NCI-H2196 (cell line): ENCODE measurements around the gene ACADSB.
A peak's percentile ranks its signal among the peaks of the same experiment; 100 is the strongest.

ENCODE experiments used
- DNase-seq: peaks from one replicate; lab custom pipeline; 2025; ENCODE audit not compliant: unreplicated experiment; lab: John Stamatoyannopoulos, UW

Gene ACADSB

DNA sequence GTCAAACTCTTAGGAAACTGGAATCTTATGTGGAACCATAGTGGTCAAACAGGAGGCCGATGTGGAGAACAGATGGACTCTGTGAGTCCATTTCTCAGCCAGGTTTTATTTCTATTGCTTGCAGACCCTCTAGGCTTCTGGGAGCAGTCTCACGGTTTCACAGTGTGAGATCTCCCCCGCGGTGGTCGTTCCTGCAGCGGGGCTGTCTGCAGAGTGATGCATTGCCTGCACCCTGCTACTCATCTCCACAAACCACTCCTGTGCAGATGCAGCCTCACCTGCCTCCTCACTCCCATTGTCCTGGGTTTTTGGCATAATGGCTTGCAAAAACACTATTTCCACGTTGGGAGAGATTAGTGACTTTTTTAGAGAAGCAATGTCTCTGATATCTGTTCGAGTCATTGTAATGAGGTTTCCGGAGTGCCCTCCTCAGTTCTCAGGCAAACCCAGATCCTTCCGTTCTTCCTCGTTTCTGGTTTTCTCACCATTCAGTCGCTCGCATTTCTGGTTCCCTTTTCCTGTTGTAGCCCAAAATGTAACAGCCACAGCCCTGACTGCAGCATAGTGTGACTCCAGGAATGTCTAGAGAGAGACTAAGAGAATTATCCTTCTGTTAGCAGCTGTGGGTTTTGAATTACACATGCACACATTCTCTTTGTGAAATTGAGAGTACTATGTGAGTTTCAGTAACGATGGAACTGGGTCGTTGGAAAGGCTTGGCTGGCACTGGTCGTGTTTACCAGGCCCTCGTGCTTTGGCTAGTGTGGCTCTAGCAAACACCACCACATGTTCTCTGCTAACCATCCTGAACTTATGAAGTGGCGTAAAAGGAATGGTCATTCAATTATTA lies 30.2 kb downstream of the ACADSB start:
- DNase-seq = no peak

DNA sequence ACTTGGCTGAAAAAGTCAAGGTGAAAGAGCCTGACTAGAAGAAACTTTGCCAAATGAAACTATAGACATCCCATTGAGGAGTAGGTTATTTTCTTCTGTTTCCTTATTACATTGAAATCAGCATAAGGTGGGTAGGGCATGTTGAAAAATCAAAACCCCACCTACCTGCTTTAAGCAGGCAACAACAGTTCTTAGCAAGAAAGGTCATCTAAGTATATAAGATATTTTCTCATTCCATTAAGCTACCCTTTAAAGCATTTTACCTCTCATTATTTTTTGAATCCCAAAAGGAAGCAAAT lies 30.8 kb downstream of the ACADSB start:
- no peak for DNase-seq

DNA sequence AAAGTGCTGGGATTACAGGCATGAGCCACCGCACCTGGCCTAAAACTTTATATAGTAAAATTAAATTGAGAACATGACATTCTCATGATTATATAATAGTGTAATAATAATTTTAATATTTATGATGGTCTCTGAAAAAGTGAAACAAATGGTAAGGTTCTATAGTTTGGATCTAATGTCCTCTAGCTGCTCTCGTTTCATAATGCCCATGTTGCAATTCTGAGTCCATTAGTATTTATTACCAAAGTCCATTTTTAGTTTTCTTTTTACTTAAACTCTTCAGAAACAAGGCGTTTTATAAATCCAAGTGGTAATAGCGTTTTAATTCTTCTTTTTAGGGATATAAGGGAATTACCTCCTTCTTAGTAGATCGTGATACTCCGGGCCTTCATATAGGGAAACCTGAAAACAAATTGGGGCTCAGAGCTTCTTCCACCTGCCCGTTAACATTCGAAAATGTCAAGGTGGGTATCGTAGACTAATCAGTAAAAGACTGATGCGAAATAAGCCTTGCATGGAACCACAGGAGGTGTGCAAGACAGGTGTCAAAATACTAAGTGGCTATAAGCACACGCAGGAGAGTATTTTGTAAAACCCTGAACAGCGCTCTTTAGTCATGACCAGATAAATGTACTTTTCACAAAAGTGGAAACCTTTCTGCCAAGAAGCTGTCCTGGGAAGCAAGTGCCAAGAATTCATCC lies 34.1 kb downstream of the ACADSB start:
- no peak for DNase-seq

DNA sequence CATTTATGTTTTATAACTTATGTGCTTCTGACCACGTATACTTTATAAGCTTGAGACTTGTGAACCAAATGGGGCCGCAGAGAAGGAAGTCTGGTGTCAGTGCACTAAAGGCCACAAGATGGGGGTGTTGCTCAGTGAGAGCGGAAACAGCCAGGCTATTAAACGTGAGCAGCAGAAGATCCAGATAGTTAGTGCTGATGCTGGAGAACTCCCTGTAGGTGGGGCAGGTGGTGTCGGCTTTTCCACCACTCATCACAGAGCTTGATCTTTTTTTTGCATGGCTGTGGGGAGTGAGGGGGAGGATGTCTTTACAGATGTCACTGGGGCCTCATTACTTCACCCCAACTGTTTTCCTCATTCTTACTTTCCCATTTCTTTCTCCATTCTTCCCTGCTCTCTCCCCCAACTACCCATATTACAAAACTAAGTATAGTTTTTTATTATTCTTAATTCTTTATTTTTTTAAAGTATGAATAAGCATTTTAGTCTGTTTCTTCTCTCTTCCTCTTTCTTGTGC lies 34.7 kb downstream of the ACADSB start:
- peak; percentile 56 for DNase-seq

DNA sequence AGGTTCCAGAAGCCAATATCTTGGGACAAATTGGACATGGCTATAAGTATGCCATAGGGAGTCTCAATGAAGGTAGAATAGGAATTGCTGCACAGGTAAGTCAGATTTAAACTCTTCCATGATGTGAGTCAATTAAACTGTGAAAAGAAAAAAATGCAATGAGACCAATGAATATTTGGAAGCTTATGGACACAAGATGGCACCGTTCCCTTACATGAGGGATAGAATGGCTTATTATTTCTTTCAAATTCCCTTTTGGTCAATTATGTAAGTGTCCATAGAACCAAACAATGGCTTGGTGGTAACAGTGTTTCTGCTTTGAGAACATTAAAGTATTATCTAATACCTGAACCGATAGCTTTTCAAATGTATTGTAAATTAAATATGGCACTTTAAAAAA lies 35.6 kb downstream of the ACADSB start:
- peak; percentile 46 for DNase-seq

DNA sequence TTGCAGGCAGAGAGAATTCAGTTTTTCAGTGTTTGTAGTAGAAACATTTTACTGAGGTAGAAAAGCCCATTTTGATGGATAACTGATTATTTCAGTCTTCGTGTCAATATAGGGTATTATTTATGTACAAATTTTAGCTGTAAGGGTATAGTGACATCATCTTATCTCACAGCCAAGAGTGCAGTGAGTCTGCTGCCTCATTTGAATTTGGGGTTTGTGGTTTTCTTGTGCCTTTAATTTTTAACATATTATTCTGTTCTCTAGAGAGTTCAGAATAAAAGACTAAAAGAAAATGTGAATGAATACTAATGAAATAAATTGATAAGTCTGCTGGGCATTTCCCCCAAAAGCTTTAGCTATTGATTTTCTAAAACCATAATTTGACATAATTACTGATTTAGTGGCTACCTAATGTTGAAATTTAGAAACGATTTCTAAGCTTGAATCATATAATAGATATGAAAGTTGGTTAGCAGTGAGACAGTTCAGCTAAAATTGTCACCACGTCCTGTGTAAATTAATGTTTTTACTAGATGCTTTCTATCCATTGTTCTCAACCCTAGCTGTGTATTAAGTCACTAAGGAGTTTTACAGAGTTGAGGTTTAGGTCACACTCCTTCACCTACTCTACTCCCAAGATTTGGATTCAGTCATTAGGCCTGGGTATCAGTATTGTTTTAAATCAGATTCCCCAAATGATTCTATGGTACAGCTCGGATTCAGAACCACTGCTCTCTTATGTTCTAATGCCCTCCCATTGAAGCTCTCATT lies 37.3 kb downstream of the ACADSB start:
- no peak for DNase-seq

DNA sequence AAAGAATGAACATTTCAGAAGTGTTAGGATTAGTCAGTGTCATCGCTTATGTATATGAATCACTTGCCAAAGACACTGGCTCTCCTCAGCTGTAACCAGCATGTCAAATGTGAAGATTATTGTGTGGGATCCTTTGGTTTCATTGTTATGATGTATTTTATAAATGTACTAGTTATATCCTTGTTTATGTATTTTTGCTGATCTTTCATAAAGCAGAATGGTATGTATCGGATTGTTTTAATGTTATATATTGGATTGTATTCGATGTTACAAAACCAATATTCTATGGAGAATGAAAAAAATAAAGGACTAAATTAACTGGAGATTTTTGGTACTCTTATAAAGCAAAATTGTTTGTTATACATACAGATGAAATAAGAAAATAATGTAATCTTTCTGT lies 49.2 kb downstream of the ACADSB start:
- no peak for DNase-seq

DNA sequence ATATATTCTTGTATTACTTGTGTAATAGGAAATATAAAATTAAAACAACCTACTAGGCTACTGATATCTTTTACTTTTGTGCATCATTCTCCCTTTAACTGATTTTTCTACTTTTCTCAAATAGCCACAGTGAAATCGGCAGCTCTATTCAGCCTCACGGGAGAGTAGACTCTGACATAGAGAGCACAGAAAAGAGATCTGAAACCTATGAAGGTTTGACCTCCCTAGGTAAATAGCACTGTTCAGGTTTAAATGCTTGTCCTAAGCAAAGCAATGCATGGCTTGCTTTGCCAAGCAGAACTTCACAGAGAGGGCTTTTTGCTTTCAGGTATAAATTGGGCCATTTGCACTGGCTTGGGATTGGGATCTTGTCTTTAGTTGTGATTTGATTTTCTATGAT lies 53.1 kb downstream of the ACADSB start:
- no peak for DNase-seq

DNA sequence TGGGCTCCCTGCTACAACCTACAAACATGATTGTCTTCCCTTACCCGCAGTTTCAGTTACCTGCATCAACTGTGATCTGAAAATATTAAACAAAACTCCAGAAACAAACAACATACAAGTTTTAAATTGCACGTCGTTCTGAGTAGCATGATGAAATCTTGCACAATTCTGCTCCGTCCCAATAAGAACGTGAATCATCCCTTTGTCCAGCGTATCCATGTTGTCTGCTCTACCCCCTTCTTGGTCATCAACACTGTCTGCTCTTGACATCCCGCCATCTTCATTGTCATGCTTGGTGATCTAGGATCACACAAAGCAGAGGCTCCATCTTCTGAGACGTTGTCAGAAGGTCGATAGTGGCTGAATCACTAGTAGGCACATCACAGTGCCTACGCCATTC lies 53.9 kb downstream of the ACADSB start:
- no peak for DNase-seq

DNA sequence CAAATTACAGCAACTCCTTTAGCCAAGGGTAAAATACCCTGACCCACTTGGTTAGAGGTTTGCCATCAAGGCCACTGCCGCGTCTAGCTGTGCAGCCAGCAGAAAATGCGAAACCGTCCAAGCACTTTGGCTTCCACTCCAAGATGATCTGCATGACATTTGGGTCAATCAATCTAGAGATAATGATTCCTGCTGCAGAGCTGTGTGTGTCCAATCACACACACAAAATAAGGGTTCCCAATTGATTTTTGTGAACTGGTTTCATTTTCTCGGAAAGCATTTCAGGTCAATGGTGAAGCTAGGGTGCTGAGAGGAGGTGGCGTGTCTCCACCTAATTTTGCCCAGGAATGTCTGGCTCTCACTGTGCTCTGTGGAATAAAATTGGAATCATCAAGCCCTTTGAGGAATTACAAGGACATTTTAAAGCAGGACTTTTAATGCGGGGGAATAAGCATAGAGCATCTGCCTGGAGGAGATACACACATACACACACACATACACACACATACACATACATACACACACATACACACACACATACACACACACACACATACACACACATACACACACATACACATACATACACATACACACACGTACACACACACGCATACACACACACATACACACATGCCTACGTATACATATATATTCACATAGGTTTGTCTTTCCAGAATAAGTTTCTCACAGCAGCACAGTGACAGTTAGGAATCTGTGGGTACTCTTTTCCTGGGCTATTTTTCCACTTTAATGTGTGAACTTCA lies 59.5 kb downstream of the ACADSB start:
- DNase-seq = no peak

DNA sequence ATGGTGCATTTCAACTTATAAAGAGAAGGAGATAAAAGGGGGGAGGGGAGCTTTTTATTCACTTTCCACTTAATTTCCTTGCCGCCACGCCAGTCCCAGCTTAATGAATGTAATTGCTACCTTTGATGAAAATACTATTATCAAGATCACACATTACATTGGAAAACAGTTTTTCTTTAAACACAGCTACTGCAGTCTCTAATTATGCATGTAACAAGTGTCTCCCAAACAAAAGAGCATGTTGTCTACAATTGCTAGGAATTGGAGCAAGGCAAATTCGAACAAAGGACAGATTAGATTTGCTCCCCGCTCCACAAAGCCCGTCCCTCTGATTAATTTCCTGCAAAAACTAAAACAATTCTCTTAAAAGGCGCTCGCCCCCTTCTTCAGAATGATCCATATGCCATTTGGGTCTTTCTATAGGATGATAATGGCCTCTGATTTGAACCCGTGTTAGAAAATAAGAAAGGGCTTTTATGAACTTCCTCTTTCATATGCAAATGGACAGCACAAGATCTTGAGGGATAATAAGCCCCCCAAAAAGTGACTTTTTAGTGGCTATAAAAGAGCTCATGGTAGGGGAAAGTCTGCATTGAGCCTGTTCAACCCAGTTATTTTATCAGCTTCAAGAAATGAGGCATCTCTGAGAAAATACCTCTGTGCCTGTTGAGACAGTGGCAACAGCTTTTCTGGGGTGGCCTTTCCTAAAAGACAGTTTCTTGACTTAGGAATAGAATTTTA lies 60.6 kb downstream of the ACADSB start:
- DNase-seq = no peak

DNA sequence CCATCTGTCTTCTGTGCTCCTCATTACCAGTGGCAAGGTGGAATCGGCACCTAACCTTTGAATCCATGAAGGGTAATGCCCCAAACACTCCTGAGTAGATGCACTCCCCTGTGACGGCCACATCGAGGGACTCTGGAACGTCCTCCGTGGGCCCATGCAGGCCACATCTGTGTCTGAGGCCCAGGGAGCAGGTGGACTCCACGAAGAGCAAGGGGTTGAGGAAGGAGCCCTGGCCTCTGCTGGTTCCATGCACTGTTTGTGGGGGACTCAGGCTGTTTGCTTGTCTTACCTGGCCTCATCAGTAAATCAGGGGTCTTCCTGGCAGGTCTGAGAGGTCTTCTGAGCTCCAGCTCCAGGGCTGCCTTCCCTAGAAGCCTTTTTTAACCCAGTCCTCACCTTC lies 64.4 kb downstream of the ACADSB start:
- no peak for DNase-seq

DNA sequence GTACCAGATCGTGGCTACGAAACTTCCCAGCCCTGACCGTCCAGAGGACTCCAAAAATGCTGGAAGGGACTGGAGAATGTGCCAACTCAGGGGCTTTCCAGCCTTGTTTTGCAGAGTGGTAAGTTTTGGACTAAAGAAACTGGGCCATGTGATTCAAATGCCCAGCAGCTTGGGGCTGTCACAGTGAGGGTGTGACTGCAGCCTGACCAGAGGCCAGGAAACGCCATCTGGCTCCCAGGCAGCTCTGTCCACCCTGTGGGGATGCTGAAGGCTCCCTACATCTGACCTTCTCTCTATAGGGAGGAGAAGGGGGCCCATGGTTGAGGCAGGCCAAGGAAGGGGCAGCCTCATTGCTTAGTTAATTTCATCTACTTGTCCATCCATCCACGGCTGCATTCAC lies 65.4 kb downstream of the ACADSB start:
- no peak for DNase-seq

DNA sequence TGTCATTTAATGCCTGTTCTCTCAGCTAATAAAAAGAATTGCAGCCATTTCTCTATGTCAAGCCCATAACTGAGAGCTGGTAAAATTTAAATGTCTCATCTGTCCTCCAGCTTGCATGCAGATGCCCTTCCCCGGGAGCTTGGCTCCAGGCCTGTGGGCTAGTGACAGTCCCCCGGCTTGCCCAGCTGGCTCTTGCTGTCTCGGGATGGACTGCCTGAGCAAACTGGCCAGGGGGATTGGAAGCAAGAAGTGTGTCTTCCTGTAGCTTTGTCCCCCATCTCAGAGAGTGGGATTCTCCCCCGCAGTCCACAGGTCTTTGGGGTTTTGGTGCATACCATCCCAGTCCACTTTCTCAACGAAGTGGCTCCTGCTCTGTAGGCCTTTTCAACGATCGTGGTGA lies 73.1 kb downstream of the ACADSB start:
- no peak for DNase-seq

DNA sequence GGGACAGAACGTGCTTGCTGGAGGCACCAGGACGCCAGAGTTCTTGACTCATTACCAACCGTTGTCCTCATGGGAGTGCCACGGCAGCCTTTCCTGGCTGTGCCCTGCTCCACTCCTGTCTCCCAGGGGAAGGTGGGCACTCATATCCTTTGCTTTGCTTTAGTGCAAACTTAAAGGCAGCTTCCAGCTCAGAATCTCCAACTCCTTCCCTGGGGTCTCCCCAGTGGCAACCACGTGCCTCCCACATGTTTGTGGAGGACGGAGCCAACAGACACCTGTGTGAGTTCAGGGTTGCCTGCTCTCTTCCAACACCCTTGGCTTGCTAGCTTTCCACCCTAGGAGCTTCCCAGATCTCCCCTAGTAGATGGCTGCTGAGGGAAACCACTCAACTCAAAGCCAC lies 75.0 kb downstream of the ACADSB start:
- DNase-seq = no peak

DNA sequence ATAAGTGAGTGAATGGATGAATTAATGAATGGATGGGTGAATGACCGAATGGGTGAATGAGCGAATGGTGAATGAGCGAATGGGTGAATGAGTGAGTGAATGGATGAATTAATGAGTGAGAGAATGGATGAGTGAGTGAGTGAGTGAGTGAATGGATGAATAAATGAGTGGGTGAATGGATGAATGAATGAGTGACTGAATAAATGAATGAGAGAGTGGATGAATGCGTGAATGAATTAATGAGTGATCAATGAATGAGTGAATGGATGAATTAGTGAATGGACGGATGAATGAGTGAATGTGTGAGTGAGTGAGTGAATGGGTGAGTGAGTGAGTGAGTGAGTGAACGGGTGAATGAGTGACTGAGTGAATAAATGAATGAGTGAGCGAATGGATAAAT lies 77.5 kb downstream of the ACADSB start:
- DNase-seq = no peak

DNA sequence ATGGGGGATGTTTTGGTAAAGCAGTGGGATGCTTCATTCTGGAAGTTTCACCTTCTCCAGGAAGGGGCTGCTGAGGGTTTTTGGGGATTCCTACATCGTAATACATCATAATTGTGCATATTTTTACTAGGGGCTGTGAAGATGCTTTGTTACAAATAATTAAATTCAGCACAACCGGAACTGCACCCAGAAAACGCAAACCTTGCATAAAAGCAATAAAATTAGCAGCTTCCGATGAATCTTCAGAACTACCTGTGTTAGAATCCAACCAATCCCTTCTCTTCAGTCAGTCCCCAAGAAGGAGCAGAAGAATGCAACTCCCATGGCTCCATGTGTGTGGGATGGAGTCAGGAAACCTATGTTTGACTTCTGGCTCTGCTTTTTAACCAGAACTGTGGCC lies 78.5 kb downstream of the ACADSB start:
- no peak for DNase-seq

DNA sequence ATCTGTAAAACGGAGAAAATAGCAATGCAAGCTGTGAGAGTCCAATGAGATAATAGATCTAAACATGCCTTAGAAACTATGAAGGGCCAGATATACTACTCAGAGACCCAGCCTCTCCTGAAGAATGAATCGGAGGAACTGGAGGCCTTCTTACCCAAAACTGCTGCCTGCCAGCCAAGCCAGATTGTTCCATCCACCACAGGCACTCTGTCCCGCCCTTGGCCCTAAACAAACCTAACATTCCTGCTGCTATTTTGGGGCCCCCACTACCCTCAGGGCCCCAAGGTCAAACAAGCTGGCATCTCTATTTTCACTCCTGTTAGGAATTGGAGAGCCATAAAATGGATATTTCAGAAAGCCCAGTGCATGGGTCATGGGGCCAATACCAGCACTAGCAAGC lies 79.0 kb downstream of the ACADSB start:
- no peak for DNase-seq

DNA sequence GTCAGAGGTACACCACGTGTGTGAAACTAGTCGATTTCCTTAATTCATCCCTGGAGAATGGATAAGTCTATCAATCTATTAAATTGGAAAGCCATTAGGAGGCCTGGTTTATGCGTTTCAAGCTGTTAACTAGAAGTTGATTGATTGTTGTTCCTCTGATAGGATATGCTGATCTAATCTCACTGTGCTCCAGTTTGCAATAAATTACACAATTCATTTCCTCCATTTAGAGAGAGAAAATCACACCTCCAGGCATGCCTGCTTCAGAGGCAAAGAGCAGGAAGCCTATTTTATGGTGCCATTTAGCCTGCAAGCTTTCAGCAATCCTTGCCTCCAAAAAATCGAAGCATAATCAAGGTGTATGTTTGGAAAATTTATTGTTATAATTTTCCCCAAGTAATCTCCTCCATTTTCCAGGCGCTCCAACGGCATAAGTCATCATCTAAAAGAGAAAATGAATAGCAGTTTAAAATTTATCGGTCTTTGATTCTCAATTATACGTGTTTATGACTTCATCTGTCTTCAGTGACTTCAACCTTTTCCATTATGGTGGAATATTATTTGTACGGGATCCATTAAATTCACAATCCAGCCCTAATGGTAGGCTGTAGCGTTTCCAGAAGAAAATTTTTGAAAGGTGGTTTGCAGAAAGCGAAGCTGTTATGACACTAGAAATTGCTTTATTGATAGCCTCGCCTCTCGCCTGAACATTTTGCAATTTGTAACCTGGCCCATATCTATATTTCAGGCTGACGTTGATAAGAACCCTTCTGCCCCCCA lies 84.0 kb downstream of the ACADSB start:
- no peak for DNase-seq

DNA sequence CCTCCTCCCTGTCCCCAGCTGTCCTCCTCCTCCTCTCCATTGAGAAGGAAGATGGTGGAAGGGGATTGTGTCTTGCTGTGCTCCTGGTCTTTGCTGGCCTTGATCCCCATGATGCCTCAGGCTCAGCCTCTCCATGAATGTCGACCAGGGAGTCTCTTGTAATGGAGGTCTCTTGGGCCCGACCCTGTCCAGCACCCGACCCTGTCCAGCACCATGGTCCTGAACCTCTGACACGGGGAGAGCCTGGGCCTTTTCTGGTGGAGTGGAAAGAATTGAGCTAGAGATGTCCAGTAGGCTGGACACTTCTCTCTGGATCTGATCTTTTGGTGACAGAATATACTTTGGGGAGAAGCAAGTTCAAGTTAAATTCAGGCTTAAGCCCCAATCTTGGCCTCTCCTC lies 84.7 kb downstream of the ACADSB start:
- no peak for DNase-seq
